Measurements from ENCODE around the gene PRR30.

PRR30 gene

DNA sequence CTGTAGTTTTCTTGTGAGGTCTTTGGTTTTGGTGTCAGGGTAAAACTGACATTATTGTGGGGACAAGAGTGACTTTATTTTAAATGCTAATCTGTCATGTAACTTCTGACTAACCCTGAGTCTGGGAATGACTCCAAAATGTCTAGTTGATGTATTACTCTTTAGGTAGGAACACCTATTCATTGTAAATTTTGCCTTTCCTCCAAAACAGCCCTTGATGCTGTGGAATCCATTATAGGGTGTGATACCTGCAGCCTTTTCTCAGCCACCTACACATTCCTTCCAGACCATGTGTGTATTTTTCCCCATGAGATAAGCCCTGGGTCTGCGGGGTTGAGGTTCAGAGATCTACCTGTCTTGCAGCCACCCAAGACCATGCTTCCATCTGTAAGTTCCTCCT lies 4.1 kb upstream of the PRR30 start:
- TF ChIP-seq, protein P1, sequence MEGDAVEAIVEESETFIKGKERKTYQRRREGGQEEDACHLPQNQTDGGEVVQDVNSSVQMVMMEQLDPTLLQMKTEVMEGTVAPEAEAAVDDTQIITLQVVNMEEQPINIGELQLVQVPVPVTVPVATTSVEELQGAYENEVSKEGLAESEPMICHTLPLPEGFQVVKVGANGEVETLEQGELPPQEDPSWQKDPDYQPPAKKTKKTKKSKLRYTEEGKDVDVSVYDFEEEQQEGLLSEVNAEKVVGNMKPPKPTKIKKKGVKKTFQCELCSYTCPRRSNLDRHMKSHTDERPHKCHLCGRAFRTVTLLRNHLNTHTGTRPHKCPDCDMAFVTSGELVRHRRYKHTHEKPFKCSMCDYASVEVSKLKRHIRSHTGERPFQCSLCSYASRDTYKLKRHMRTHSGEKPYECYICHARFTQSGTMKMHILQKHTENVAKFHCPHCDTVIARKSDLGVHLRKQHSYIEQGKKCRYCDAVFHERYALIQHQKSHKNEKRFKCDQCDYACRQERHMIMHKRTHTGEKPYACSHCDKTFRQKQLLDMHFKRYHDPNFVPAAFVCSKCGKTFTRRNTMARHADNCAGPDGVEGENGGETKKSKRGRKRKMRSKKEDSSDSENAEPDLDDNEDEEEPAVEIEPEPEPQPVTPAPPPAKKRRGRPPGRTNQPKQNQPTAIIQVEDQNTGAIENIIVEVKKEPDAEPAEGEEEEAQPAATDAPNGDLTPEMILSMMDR (IDR thresholded peaks at IDR 0.05; ENCODE audit: low read depth, low read length) = no peak
- no peak overlapping the region for H3K4me3 ChIP-seq (ENCODE audit: low read depth, low read length)

DNA sequence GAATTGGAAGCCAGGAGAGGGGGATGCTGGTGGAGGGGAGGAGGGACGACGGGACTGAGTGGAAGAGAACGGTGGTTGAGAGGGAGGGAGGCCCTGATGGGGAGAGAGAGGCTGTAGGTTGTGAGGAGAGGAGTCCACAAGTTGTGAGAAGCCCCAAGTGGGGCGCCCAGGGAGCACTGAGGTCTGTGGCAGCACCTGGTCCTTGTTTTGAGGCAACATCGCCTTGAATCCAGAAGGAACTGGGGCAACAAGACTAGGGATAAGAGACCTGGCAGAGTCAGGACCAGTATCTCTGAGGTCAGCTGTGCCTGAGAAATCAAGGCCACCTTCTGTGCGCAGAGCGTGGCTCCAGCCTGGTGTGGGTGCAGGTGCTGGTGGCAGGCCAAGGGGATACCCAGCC lies 1.1 kb downstream of the PRR30 start:
- no peak overlapping the region for H3K4me3 ChIP-seq (ENCODE audit: low read depth, low read length)
- TF ChIP-seq, protein P1 (IDR thresholded peaks at IDR 0.05; ENCODE audit: low read depth, low read length) = no peak

DNA sequence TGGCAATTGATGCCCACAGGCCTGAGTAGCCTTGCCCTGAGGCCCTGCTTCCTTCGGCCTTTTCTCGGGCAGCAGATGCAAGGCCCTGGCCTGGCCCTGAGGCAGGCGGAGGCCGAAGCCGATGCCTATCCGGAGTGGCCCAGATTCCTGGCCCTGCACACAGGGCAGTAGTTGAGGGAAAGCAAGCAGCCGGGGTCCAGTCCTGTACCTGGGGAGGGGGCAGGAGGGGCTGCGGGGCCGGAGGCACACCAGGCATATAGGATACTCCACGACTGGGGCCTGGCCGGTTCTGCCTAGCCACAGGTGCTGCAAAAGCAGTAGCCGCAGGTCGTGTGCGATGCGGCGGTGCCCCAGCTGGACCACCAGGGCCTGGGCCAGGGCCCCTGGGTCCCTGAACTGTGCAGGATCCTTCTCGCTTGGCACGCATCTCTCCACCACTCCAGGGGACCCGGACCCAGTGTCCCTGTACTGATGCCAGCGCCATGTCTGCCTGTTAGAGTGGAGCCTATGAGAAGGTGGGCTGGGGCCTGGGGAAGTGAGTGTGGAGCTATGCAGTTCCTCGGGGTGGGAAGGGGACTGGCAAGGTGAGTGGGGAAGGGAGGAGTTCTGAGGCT lies 1.8 kb downstream of the PRR30 start:
- H3K4me3 ChIP-seq (ENCODE audit: low read depth, low read length) = no peak overlapping the region
- TF ChIP-seq, protein P1 (IDR thresholded peaks at IDR 0.05; ENCODE audit: low read depth, low read length) = no peak

DNA sequence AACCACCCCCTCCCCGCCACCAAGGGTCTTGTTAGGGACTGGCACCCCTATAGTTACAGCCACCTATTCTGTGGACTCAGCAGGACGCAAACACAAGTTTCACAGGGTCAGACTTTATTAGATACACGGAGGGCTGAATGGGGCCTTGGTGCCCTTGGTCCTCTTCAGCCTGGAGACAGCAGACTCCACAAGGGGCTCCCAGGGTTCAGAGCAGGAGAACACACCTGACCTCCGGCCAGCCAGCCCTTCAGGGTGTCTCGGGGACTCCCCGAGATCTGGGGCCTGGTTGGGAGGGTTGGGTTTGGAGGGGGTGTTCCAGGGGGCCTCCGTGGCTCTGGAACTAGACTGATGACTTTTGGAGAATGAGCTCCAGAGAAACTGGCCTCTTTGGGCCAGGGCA lies 2.5 kb downstream of the PRR30 start:
- H3K4me3 ChIP-seq (ENCODE audit: low read depth, low read length) = no peak overlapping the region
- TF ChIP-seq, protein P1 (IDR thresholded peaks at IDR 0.05; ENCODE audit: low read depth, low read length) = no peak

DNA sequence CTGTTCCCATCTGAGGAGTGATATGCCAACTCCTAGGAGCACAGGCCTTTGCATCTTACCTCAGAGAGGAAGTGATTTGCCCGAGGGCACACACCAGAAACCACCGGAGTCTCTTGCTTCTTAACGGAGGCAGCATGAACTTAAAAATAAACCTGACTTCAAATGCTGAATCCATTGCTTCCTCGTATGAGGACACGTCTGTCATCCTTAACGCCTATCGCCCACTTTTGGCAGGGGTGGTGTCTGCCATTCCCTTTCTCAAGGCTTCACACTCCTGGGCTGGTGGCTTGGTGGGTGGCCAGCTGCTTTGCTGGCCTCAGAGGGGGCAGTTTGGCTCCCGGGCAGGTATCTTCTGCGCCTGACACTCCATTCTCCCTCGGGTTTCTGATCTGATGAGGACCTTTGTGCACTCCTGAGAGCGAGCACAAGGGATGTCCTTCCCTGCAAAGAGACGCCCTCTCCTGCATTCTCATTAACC lies 3.7 kb downstream of the PRR30 start:
- no peak overlapping the region for H3K4me3 ChIP-seq (ENCODE audit: low read depth, low read length)
- TF ChIP-seq, protein P1 (IDR thresholded peaks at IDR 0.05; ENCODE audit: low read depth, low read length) = no peak

DNA sequence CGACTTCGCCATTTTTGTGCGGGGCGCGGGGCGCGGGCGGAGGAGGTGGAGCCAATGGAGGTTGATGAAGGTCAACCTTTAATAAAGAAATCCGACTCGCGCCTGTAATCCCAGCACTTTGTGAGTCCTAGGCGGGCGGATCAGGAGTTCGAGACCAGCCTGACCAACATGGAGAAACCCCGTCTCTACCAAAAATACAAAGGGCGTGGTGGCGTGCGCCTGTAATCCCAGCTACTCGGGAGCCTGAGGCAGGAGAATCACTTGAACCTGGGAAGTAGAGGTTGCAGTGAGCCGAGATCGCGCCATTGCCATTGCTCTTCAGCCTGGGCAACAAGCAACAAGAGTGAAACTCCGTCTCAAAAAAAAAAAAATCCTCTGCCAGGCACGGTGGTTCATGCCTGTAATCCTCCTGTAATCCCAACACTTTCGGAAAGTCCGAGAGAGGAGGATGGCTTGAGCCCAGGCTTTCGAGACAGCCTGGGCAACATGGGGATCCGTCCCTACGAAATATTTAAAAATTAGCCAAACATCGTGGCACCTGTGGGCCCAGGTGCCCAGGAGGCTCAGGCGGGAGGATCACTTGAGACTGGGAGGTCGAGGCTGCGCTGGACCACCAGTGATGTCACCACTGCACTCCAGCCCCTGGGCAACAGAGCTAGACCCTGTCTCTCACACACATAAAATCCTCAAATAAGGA lies 4.3 kb downstream of the PRR30 start:
- TF ChIP-seq, protein P1 (IDR thresholded peaks at IDR 0.05; ENCODE audit: low read depth, low read length) = no peak
- H3K4me3 ChIP-seq (ENCODE audit: low read depth, low read length) = no peak overlapping the region
